Activated CD4-positive, alpha-beta T cell treated with anti-CD3 and anti-CD28 coated beads, Interleukin-2, Interleukin-4, amounts not matched to agents 100 ng/mL and 50 ng/mL, durations not matched to agents 16 hours and 8 hours (primary cell): Measurements from ENCODE around the gene CDK14.

Experiments
- DNase-seq: peaks from one replicate; pipeline ENCODE4 v3.0.0-alpha.2; 2020; ENCODE audit warnings: low spot score

Gene CDK14

GRCh38 chr7:91228327-91228726 is 632.2 kb downstream of the CDK14 start:
- DNase-seq, result no peak

- DNase-seq, result no peak
Observed at GRCh38 chr7:91228927-91229558, 632.9 kb downstream of the CDK14 start.

- no peak for DNase-seq
Observed at GRCh38 chr7:91230100-91230499, 634.0 kb downstream of the CDK14 start.

GRCh38 chr7:91230503-91230902 is 634.4 kb downstream of the CDK14 start:
- DNase-seq, result no peak

DNA sequence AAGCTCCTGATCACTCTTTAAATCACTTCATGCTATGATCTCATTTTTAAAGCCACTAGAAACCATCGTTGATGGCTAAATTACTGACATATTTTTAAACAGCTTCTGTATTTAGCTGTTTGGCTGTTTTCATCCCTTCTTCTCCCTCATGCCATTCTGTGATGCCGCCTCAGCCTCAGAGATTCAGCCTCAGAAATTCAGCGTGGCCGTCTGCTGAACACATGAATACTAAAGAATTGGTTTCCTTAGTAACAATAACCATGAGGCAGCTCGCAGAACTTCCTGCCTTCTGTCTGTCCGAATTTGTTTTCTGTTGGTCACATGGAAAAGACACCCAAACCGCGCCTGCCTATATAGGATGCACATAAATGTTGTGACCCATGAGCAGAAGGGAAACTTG is 637.1 kb downstream of the CDK14 start:
- no peak for DNase-seq

GRCh38 chr7:91235211-91235832 is 639.2 kb downstream of the CDK14 start:
- DNase-seq, result no peak

- no peak for DNase-seq
Observed at GRCh38 chr7:91239171-91239604, 643.1 kb downstream of the CDK14 start.

DNA sequence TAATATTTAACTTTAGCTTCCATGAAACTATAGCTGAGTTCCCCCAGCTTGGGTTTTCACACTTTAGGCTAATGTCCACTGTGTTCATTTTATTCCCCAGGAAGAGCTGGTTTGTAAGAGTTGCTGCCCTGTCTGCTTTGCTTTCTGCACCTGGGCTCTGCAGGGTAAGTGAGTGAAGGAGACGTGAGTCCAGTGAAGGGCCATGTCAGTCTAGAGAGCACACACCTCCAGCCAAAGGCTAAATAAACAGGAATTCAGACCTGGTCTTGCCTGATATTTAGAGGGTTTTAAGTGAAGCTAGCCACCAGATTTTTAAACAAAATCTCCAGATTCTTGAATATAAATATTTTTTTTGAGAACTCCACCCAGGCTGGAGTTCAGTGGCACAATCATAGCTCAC is 643.7 kb downstream of the CDK14 start:
- DNase-seq, result no peak

GRCh38 chr7:91240376-91240941 is 644.3 kb downstream of the CDK14 start:
- no peak for DNase-seq

DNA sequence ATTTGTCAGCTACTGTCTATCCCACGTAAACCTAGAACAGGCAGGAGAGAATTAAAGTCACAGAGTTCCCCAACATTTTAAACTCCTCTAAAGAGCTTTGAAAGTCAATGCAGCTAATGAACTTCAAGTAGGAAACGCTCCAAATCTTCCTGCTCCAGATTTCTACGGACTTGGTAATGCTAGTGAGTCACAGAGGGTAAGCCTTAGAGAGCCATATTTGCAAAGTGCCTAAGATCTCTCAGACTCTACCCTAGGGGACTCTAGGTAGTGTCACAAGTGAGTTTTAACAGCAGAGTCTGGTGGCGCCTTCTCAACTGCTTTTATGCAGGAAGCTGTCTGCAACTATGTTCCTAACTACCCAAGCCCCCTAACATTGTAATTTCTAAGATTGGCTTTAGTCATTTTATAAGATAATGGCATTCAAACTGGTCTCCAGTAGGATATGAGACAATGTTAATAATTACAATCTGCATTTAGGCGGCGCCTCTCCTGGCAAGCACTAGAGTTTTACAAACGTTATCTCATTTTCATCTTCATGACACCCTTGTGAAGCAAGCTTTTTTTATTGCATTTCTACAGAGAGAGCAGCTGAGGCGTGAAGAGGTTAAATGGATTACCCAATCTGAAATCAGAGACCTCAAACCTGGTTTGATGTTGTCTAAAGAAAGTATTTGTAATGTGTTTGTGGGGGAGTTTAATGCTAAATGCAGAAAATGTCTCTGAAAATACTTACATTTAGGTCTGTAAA is 646.1 kb downstream of the CDK14 start:
- no peak for DNase-seq

DNA sequence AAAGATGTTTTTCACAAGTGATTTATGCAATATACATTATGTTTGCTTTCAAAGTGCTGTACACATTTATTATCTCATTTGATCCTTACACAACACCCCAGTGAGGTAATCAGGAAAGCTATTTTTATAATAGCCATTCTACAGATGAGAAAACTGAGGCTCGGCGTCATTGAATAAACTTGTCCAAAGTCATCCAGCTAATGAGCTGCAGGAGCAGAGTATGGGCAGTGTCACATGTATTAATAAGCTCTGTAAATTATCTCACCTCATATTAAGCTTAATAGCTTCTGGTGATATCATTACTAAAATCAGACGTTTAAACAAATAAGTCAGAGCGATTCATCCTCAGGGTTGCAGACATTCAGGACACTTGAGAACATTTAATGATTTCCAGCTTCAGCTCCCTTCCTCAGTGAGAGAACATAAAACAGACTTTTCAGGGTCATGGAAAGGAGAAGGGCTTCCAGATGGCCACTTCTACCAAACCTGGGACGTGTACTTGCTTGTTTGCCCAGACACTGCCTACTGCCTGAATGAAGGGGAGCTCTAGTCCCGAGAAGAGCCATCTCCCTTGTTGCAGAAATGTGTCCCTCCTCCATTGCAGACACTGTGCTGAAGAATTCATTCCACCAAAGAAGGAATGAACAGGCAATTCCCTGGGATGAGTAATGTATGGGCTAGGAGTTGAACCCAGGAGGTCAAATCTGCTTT is 647.6 kb downstream of the CDK14 start:
- no peak for DNase-seq

- DNase-seq, result no peak
Observed at GRCh38 chr7:91247500-91247899, 651.4 kb downstream of the CDK14 start.

GRCh38 chr7:91248996-91249395 is 652.9 kb downstream of the CDK14 start:
- DNase-seq, result no peak

GRCh38 chr7:91249506-91250233 is 653.5 kb downstream of the CDK14 start:
- no peak for DNase-seq

DNA sequence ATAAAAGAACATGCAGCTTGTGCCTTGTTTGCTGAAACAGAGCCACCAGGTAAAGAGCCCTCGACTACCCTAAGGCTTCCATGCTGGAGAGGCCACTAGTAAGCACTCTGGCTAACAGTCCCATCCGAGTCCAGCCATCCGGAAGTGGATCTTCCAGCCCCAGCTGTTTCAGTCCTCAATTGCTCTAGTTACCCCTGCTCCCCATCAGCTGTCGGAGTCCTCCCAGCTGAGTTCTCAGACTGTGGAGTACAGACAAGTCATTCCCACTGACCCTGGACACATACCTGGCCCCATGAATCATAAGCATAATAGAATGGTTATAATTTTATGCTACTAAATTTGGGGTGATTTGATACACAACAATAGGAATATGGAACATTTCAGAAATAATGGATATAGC is 654.6 kb downstream of the CDK14 start:
- DNase-seq, result no peak

DNA sequence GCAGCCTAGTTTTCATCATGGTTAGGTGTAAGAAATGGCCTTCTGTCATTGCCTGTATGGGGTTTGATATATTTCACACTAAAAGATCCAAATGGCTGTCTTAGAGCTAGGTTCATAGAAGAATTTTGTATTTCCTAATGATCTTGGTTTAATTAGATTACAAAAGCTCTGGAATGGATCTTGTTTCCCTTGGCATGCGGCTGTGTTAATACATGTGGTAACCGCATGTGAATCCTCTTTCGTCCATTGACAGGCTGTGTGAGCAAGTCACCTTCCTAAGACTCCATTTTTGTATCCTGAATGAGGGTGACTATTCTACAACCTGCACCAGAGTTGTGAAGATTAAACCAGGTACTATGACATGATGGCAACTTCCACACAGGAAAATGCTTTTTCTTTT is 655.8 kb downstream of the CDK14 start:
- DNase-seq, result no peak
